Right ventricle myocardium inferior (tissue), 1 donor: ENCODE data around the gene CCDC137. TPM values are rescaled to one million over a fixed set of nuclear protein-coding genes. Genes with fewer than 3 reads are reported as not detected.
"Not testable (repeated sequence)": the region's sequence is repeated elsewhere in the genome, so short reads cannot be mapped to it uniquely, and the experiment has no call there.

ENCODE experiments used
- ATAC-seq: fragments of 200-7000 bp; cut with Tn5 transposase; one replicate; pipeline ENCODE4 v1.9.1; 2020; ENCODE audit warnings: mild to moderate bottlenecking, moderate library complexity
- DNase-seq: peaks from one replicate; pipeline ENCODE4 v3.0.0; 2021; ENCODE audit errors: missing footprints
- intact Hi-C: fragments of 100-400 bp; cut with DNase I; formaldehyde crosslinking; loops from one replicate; pipeline ENCODE4 v1.11.0; 2022
- total RNA-seq: library from RNA; stranded (reverse); fragmentation: NEBNext Ultra II Directional; extraction: Animal tissue kit (Norgen Biotek cat#: 25700); gene quantifications from one replicate; pipeline ENCODE4 v1.2.1, GENCODE V29; 2021
- donor health status: DM: no; HTN: yes; CAD: no; lungs with severe emphysema.

Gene CCDC137
- total RNA-seq, 1 donor from 2014 or later, result 6.1 TPM

GRCh38 chr17:81675515-81676221 is 9.1 kb downstream of the CCDC137 start:
- DNase-seq, result peak; percentile 49
- intact Hi-C loops, ATAC-seq: not testable (repeated sequence)

- DNase-seq (peak; percentile 50), ATAC-seq (no peak)
- intact Hi-C loops, result no loop called here
These were observed 10.4 kb downstream of the CCDC137 start for GRCh38 chr17:81676906-81677305.

DNA sequence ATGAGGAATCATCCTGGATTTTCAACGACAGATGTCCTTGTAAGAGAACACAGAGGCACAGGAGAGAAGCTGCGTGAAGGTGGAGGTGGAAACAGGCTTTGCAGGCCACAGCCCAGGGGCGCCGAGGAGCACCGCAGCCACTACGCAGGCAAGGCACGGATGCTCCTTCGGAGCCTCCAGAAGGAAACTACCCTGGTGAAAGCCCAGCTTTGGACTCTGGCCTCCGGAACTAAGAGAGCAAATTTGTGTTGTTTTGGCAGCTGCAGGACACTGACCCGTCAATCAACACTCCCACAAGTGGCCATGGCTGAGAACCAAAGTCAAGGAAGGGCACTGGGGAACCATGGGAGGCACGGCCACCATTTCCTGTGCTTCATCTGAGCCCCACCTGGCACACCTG is 13.6 kb downstream of the CCDC137 start:
- DNase-seq, result no peak
- no peak for ATAC-seq
- intact Hi-C loops, result loop anchor here (5.0 kb wide), 1 partner anchor 43 kb away; the partner anchor contains the start of genes NPLOC4 and TSPAN10

DNA sequence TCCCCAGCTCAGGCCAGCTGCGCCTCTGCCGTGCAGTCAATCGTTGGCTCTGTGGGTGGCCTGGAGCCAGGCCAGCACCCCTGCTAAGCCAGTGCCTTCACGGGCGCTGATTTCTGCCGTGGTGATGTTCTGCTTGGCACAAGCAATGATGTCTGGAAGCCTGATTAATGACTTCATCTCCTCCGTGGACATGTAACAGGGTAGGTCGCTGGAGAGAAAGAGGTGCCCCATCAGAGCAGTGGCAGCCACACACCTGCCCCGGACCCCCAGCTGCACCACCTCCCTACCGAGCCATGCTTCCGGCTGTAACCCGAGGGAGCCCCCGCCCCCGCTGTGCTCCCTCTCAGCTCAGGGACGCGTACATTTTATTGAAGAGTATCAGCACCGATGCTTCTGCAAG is 15.1 kb downstream of the CCDC137 start:
- DNase-seq (no peak), ATAC-seq (no peak)
- intact Hi-C loops, result loop anchor here (5.0 kb wide), 1 partner anchor 44 kb away; the partner anchor contains the start of genes NPLOC4 and TSPAN10

GRCh38 chr17:81682565-81683207 is 16.1 kb downstream of the CCDC137 start:
- no peak for DNase-seq
- ATAC-seq, result no peak
- intact Hi-C loops, result loop anchor here (5.0 kb wide), 1 partner anchor 45 kb away; the partner anchor contains the start of genes NPLOC4 and TSPAN10

GRCh38 chr17:81683208-81683583 is 16.7 kb downstream of the CCDC137 start:
- ATAC-seq, result no peak
- intact Hi-C loops, result loop anchor here (5.0 kb wide), 1 partner anchor 46 kb away; the partner anchor contains the start of genes NPLOC4 and TSPAN10

DNA sequence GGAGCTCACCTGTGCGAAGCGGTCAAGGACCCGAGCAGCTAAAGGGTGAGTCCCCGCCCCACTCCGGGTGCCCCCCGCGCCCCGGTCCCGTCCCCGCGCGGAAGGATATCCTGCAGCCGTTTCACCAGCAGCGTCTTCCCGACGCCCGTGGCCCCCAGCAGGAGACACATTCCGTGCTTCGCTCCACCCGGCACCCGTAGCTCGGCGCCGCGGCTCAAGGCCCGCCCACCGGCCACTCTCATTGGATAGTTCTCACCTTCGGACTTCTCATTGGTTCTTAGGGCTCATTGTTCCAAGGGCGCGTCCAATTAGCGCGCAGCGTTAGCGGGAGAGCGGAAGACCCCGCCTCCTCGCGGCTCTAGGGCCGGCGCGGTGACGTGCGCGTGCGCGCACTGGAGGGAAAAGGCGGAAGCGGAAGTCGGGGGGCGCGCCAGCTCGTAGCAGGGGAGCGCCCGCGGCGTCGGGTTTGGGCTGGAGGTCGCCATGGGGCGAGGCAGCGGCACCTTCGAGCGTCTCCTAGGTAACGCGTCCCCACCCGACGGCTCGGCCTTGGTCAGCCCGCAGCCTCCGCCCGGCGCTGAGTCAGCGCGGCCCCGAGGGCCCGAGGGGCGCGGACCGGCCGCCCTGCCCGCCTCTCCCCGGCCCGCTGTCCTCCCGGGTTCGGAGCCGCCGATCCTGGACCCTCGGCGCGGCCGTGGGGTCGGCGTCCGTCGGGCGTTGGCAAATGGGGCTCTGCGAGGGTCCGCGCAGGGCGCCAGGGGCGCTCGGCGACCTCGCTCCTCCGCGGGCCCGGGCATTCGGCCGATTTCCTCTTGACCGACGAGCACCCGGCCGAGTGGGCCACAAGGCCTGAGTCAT is 17.3 kb downstream of the CCDC137 start, which contains the start of the genes ARL16 and HGS:
Gene ARL16, minus strand, starts transcription at position 214 of the 858 bp plus-strand sequence. Its CDS starts 44 bp downstream, at position 170.
Gene HGS, plus strand, starts transcription at position 428 of the 858 bp plus-strand sequence. Its CDS starts 56 bp downstream, at position 484.
- peak; percentile 99 for ATAC-seq
- peak; percentile 99 for DNase-seq
- intact Hi-C loops, result loop anchor here (5.0 kb wide), 1 partner anchor 47 kb away; the partner anchor contains the start of genes NPLOC4 and TSPAN10

More at GRCh38 chr17:81683208-81683583, 16.7 kb downstream of the CCDC137 start:
- DNase-seq, result peak; percentile 78

DNA sequence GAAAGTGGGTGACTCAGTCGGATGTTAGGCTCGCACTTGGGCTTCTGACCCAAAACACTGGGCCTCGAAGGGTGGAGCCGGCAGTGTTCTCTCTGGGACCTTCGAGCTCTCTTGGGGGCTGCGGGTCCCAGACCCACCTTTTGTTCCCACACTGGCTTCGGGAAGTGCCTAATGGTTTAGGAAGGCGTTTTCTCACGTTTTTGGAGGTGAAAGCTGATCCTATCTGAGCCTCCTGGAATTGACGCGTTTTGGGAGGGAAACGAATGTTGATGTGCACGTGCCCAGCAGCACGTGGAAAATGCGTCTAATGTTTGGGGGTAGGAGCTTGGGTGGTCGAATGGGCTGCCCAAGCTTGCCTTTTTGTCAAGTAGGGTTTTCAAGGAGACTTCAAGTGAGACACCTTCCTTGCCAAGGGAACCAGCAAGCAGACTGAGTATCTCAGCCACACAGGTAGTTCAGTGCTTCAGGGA is 17.9 kb downstream of the CCDC137 start:
- ATAC-seq (no peak), DNase-seq (peak; percentile 65)
- intact Hi-C loops, result loop anchor here (5.0 kb wide), 1 partner anchor 47 kb away; the partner anchor contains the start of genes NPLOC4 and TSPAN10

DNA sequence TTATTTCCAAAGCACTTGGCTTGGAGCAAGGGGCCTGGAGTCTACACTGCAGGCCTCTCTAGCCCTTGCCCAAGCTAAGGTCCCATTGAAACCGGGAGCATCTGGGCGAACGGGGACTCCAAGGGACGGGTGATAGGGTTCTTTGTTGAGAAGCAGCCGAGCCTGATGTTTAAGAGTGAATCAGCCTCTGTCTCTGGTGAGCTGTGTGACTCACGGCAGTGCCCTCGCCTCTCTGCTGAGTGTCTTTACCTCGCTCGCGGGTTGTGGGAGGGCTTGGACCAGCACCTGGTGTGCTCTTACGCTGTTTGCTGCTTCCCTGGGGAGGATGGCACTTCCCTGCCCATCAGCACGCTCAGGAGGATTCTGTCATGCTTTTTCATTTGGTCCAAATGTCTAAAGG is 18.6 kb downstream of the CCDC137 start:
- DNase-seq (no peak), ATAC-seq (no peak)
- intact Hi-C loops, result no loop called here

- intact Hi-C loops, result no loop called here
- DNase-seq (no peak), ATAC-seq (no peak)
These were observed 20.1 kb downstream of the CCDC137 start for GRCh38 chr17:81686614-81687013.

DNA sequence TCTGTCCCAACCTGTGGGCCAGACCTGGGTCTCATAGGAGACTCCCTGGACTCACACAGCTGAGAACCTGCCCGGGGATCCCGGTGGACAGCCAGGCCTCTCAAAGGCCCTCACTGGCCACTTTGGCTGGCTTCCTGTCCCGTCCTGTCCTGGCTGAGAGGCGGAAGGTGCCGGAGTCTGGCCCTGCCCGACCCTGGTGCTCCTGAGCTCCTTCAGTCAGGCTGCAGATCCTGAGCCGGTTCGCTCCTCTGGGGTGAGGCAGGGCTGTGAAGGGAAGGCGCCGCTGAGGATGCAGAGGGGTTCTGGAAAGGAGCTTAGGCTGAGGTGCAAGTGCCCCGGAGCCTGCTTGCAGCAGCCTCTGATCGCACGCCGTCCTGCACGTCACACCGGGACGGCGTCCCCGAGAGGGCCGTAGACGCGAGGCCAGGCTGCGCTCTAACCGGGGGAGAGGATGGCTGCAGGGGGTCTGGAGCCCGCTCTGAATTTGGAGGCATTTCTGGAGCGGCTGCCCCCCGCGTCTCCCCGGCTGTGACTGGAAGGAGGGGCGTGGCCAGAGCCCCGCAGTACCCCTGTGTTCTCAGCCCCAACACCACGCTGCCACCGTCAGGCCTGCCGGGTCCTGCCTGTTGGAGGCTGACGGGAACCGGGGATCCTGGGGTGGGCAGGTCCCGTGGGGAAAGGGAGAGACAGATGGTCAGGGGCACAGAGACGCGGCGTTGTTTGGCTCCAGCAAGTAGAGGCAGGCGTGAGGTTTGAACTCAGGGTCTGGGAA is 21.4 kb downstream of the CCDC137 start:
- intact Hi-C loops, result no loop called here
- DNase-seq (peak; percentile 45), ATAC-seq (no peak)

DNA sequence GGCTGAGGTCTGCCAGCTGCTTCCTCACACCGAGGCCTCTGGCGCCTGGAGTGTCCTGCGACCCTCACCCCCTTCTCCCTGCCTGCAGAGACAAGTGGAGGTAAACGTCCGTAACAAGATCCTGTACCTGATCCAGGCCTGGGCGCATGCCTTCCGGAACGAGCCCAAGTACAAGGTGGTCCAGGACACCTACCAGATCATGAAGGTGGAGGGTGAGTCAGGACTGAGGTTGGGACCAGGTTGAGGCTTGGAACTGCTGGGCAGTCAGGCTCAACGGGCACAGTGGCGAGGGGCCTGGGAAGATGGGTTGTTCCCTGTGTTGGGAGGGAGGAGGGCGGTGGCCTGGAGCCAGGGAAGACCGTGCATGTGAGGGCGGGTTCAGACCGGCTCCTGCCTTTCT is 22.1 kb downstream of the CCDC137 start:
- ATAC-seq (no peak), DNase-seq (no peak)
- intact Hi-C loops, result no loop called here

DNA sequence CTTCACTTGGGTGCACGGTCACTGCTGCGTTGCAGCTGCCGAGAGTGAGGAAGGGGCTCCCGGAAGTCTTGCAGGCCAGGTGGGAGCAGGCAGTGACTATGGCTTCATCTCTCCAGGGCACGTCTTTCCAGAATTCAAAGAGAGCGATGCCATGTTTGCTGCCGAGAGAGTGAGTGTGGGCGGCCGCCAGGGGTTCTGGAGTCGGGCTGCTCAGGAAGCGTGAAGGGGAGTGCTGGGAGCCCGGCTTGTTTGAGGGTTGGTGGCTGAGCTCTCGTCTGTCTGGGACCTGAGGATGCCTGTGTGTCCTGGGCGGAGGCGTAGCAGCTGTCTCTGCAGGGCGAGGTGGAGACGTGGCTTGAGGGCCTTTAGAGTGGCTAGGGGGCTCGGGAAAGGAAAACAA is 23.5 kb downstream of the CCDC137 start:
- ATAC-seq, result no peak
- DNase-seq, result no peak

DNA sequence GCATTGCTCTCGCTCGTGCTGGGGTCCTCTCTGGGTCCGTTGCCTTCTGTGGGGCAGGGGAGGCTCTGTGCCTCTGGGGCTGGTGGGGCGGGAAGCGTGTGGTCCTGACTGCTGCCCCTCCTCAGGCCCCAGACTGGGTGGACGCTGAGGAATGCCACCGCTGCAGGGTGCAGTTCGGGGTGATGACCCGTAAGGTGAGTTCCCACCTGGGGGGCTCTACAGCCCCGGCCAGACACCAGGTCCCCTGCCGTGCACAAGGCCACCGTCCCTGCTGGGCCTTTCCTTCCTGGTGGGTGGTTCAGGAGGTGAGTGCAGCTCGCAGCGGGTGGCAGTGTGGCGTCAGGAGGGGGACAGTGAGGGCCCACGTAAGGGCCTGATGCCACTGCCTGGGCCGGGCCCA is 24.0 kb downstream of the CCDC137 start:
- no peak for ATAC-seq
- intact Hi-C loops, result no loop called here
- DNase-seq, result no peak

More for the DNA sequence above, 23.5 kb downstream of the CCDC137 start:
- intact Hi-C loops, result no loop called here

GRCh38 chr17:81691196-81691595 is 24.7 kb downstream of the CCDC137 start:
- ATAC-seq (no peak), DNase-seq (no peak)
- intact Hi-C loops, result no loop called here

DNA sequence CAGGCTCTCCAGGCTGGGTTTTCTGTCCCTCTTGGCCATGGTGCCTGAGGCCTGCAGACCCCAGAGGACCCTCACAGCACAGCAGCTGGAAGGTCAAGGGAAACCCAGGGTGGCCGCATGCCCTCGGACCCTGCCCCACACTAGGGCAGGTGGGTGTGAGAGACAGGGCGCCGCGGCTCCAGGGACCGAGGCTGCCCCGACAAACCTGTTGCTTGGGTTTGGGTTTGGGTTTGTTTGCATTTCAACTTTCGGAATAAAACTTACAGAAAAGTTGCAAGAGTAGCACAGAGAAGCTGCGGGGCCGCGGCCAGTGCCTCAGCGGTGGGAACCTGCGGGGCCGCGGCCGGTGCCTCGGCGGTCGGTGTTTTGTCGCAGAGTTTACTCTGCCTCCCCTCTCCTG is 25.1 kb downstream of the CCDC137 start:
- intact Hi-C loops, result no loop called here
- no peak for ATAC-seq
- no peak for DNase-seq

DNA sequence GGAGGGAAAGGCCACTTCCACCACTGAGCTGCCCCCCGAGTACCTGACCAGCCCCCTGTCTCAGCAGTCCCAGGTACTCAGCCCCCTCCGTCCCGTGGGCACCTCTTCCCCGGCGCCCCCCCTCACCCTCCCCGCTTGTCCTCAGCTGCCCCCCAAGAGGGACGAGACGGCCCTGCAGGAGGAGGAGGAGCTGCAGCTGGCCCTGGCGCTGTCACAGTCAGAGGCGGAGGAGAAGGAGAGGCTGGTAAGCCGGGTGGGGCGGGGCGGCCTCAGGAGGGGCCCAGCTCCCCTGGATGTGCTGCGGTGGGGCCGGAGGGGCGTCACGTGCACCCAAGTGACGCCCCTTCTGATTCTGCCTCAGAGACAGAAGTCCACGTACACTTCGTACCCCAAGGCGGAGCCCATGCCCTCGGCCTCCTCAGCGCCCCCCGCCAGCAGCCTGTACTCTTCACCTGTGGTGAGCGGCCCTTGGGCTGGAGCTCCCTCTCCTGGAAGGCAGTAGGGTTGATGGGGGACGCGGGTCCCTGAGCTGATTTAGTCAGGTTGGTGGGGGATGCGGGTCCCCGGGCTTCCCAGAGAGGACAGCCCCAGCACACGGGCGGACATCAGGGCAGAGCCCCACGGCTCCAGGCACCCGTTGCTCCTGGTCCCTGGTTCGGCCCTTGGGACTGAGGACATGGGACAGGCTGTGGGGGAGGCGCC is 27.1 kb downstream of the CCDC137 start:
- intact Hi-C loops, result no loop called here
- ATAC-seq (no peak), DNase-seq (no peak)
